Measurements from ENCODE around the gene SLCO3A1.

The SLCO3A1 gene

DNA sequence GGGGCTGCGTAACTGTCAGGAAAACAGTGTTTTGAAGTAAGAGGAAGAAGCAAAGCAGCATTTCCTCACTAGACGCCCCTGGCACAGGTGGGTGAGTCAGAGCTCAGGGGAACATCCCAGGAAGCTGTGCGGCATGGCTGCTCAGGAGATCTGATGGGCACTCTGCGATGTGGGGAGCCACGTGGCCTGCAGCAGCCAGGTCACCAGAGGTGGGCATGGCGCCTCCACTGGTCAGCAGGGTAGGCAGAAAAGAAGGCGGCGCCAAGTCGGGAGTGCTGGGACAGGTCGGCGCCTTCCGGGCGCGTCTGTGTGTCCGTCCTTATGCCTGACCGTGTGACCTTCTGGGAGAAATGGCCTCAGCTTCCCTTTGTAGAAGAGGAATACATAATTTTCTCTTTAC lies 290.3 kb downstream of the SLCO3A1 start:
- no peak for DNase-seq

DNA sequence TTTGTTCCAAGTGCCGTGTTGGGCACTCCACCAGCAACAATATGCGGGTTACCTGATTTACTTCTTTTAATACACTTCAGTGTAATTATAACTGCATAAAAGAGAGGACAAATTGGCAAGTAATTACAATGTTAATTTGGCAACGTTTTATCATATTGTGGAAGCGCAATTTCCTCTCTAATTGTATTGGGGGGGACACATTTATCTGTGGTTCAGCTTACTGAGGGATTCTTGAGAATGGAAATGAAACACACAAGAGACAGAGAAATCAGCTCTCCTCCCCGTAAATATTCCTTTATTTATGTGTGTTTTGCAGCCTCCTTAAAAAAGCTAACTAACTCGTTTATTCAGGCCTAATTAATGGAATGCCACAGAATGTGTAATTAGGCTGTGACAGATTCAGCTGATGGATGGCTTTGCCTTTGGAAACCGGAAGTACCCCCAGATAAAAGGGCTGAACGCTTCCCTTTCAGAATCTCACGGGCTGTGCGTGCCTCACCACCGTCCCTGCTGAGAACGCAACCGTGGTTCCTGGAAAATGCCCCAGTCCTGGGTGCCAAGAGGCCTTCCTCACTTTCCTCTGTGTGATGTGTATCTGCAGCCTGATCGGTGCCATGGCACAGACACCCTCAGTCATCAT lies 293.1 kb downstream of the SLCO3A1 start:
- no peak for DNase-seq

DNA sequence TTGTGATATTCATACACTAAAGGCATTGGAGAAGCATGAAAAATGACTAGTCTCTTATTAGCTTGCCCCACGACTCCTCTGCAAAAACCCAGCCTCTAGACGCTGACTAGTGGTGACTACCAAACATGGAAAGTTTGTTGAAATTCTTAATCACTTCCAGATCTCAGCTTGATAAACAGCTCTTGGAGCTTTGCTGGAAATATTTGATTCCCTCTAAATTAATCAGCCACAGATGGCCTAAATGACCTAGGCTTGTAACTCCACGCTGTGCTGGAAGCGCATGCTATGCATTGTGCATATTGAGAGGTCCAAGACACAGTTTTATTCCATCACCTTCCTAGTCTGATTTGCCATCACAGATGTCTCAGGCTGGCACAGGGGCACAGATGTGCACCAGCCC lies 295.5 kb downstream of the SLCO3A1 start:
- peak; percentile 85 for DNase-seq

DNA sequence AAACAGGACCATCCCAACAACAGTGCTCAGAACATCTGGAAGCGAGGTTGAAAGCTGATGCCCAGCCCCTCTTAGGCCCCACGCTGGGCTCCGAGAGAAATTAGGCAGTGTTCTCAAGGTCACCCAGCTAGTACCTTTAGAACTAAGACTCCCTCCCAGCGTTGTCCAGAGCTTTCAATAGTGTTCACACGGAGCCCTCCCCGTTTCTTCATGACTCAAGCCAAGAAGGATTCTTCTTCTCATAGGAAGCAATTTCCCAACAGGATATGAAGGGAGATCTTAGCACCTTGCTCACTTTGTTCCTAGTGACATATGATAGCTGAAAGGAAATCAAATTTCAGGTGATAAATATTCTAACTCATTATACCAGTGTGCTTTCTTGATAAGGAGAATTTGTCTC lies 296.0 kb downstream of the SLCO3A1 start:
- DNase-seq, result peak; percentile 28

DNA sequence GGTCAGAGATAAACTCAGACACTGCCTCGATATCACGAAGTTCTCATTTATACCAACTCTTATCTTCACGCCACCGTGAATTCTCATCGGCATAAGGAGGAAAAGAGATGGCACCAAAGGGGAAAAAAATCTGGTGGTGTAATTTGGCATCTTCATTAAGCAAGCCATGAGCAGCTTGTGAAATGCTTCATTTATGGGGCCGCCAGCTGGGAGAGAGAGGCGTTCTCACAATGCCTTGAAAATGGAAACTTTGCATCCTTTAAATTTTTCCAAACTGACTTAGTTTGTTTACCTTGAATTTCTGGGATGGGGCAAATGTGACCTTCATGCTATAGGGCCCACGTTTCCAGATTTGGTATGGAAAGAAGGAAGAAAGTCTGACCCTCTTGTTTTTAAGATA lies 297.7 kb downstream of the SLCO3A1 start:
- no peak for DNase-seq

DNA sequence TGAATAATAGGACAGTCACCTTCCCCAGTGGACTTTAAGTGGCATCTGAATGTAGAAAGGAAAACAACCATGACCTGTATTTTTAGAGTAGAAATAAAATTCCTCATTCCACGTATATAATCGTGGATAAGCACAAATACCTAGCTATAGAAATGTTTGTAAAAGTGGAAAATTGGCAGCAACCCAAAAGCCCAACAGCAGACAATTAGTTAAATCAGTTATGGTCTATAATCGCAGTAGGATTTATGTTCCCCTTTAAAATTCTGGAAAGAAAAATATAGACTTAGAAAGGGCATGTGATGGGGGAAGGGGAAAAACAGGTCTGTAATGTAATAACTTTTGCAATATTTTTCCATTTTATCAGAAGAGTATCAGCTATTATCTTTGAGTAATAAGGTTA lies 298.2 kb downstream of the SLCO3A1 start:
- DNase-seq, result no peak

DNA sequence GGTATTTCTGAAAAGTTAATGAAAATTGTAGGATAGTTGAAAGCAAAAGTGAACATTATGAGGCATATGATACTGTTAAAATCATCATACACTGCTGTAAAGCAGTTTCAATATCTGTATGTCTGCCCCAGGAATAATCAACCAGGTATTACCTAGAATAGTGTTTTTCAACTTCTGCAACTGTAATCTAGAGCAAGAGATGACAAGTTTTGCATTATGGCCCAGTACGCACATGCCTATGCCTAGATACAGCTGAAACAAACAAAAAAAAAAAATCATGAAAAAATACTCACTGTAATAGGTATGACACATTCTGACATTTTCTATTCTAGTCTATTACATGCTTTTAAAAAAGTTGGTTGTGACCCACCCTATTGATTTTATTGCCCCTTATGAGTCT lies 299.5 kb downstream of the SLCO3A1 start:
- no peak for DNase-seq

DNA sequence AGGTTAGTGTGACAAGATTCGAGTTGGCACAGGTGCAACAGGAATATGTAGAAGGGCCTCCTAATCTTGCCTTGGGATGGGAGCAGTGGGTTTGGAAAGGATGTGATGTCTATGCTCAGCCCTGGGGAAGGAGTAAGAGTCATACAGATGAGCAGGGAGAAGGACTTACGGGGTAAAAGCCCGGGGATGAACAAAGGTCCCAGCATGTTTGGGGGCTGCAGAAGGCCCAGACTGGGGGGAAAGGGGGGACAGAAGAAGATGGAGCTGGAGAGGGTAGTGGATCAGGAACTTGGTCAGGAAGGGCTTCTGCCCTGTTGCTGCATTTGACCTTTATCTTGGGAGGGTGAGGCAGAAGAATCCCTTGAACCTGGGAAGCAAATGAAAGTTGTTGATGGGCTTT lies 300.1 kb downstream of the SLCO3A1 start:
- no peak for DNase-seq

DNA sequence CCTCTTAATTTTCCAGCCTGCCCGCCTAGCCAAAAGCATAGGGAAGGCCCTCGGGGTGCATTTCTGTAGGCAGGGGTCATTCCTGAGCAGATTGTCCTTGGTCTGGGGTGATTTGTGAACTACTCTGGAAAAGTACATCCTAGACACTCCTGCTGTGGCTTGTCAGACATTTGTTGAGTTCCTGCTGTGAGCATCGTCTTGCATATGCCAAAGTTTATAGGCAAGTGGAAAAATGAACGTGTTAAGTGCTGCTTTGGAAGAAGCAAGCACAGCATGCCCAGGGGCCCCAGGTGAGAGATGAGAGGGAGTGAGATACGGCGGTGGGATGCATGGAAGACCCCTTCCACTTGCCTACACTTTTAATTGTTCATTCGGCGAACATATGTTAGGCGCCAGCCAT lies 302.4 kb downstream of the SLCO3A1 start:
- no peak for DNase-seq

DNA sequence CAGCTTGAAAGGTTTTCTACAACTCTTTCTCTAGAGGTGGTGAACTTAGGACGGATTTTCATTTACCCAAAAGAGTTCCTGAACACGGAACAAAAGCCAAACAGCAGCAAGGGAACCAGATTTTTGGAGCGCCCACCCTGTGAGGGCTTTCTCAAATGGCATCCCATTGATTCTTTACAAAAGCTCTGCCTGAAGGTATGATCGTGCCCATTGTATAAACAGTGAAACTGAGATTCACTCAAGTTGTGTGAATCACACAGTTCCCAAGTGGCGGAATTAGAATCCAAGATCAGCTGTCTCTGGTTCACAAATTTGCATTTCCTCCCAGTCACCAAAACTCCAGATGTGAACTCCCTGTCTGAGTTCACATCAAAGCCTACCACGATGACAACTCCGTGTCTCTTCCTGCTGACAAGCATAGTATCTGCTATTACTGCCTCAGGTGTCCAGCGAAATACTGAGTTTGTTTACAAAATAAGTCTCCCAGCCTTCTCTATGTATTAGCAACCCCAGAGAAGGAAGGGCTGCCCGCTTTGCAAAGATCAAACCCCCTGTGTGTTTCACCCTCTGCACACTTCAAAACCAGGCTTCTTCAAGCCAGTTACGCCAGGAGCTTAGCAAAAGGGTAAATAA lies 304.3 kb downstream of the SLCO3A1 start:
- no peak for DNase-seq

DNA sequence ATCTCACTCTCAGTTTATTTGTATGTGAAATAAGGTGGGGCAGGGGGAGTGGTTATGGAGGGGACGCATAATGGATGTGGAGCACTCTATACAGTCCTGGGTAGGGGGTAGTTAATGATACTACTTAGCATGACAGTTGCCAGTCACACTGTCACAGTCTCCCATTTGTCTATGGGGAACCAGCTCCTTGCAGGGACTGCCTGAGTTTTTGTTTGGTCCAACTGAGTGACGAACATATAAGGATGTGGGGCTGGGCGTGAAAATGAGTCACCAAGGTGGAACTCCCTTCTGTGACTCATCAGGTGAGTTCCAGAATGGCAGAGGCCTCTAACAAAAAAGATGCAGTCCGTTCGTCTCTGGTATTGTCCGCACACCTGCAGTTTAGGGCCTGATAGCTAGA lies 304.9 kb downstream of the SLCO3A1 start:
- DNase-seq, result no peak

DNA sequence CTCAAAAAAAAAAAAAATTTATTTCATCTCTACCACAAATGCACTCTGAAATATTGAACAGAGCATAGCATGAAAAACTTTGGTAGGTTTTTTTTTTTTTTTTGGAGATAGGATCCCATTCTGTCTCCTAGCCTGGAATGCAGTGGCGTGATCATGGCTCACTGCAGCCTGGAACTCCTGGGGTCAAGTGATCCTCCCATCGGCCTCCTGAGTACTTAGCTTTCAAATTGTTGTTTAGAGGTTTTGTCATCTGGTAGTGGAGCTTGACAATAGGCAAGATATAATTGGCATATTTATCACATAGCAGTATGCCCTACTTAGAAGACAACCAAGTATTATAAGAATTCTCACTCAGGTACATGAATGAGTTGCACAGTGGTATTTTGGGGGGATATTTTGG lies 306.0 kb downstream of the SLCO3A1 start:
- DNase-seq, result no peak

DNA sequence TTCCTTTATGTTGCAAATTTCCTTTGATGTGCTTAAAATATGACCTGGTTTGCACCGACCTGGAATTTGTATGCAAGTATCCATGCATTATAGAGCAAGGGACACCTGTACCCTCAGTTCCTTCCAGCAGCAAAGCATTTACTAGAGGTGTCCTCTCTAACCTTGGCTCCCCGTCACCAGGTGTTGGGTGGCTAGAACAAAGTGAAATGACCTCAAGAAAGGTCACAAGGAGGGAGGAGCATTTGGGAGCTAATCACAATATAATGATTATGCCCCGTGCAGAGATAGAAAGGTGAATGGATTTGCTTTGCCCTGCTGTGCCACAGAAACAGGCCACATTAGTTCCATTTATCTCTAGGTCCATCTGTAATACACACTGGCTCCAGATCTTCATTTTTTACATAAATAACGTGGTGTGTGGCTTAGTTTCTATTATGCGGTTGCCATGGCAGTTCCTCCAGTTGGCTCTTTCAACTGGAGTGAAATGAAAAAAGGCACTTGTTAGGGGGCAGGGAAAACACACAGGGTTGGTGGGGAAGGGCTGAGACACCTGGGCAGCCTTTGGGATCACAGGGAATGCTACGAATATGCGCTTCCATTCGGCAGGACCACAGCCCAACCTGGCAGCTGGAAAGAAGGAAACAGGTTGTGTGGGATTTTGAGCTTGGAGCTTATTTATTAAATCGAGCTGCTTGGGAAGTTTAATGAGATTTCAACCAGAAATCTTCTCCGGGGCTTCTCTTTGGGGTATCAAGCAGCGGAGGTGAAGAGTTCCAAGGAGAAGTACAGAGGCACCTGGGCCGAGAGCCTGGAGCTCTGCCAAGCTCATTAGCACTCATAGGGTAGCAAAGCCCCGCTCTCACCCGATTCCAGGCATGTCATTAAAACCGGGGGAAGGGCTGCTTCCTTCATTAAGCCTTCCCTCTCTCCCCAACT lies 306.7 kb downstream of the SLCO3A1 start:
- DNase-seq, result no peak

DNA sequence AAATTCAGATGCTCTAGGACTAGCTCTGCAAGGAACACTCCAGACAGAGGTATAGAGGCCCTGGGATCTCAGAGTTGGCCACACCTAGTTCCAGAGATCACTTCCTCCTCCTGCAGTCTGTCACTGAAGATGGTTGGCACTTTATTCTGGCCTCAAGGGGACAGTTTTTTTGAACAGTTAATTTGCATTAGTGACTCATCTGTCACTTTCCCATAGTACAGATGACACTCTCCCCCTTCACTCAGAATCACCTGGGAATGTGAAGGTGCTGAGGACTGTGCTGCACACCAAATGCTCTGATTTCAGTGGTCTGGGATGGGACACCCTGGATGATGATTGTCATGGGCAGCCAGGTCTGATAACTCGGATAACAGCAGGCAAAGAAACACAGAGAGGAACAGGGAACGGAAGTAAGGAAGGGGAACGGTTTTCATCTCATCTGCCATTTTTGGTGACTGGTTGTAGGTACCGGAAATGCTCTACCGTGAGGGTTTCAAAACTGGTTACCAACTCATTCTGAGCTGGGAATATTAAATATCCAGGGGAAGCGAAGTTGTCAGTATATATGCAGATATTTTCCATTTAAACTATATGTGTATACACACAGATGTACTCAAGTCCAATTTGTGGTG lies 307.6 kb downstream of the SLCO3A1 start:
- DNase-seq, result no peak

DNA sequence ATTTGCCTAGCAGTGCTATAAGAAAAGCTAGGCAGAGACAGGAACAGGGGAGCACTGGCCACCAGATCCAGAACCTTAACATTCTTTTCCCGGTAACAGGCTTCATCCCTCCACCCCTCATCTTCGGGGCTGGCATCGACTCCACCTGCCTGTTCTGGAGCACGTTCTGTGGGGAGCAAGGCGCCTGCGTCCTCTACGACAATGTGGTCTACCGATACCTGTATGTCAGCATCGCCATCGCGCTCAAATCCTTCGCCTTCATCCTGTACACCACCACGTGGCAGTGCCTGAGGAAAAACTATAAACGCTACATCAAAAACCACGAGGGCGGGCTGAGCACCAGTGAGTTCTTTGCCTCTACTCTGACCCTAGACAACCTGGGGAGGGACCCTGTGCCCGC lies 309.1 kb downstream of the SLCO3A1 start:
- DNase-seq, result no peak

DNA sequence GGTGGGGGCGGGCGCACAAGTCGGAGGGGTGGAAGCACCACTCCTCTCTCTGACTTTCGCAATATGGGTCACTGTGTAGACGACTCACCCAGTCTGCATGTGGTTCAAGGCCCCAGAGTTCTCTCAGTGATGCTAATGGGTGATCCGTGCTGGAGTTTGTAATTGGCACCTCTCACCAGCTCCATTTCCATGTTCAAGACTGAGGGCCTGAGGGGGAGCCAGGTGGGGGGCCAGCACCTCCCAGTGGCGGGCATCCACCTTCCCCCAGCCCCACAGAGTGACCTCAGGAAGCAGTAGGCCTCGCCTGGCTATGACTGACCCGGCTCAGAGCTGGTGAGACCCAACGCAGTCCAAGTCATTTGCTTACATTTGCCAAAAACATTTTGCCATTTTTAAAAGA lies 310.1 kb downstream of the SLCO3A1 start:
- peak; percentile 12 for DNase-seq

DNA sequence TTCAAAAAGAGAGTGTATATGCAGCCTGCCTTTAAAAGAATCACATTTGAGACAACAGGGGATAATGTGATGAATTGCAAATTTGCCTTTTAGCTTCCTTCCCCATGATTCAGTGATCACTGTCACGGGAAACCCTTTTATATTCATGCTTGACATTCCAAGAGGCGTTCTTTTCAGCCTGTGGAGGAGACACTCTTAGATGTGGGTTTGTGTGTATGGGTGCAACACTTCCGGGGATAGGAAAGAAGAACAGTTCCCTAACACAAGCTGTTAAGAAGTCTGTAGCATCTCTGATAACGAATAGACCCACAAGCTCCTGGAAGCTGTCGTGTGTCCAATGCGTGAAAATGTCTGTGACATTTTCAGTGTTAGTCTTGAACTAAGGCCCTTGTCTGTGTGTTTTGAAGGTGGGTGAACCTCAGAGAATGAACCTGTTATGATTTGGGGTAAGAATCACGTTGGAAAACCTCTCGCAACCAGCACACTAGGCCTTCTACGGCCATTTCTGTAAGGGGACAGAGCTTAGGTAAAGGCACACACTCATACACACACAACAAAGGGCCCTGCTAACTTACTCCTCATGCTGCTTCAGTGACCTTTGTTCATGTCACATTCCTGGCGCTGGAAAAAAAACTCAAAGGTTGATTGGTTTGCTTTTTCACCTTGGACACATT lies 311.0 kb downstream of the SLCO3A1 start:
- peak; percentile 88 for DNase-seq

DNA sequence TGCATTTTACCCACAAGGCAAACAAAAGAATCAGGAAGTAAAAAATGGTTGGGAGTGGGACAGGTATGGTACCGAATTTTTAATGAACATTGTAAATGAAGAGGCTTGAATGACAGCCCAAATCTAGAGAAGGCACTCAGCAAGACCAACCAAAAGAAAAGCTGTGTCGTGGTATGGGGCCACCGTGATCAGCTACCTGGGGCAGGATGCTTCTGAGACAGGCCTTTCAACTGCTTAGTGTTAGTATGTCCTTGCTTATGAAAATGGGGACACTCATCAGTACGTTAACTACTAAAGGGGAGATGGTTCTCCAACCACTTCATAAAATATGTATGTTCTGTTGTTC lies 311.5 kb downstream of the SLCO3A1 start:
- DNase-seq, result no peak

DNA sequence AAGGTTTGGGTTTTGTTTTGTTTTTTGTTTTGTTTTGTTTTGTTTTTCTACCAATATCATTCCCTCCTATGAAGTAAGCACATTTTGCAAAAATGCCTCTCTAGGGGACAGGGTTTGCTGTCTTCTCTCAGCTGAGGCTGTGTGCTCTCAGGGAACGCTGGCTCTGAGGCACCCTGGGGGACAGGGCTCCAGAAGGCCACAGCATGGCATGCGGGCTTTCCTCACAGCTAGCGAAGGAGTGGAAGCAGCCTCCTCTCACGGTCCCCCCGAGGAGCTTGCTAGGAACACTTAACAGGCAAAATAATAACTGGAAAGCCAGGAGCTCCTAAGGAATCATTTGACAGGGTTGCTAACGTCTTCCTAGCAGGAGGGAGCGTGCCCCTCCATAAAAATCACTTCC lies 312.5 kb downstream of the SLCO3A1 start:
- DNase-seq, result no peak

DNA sequence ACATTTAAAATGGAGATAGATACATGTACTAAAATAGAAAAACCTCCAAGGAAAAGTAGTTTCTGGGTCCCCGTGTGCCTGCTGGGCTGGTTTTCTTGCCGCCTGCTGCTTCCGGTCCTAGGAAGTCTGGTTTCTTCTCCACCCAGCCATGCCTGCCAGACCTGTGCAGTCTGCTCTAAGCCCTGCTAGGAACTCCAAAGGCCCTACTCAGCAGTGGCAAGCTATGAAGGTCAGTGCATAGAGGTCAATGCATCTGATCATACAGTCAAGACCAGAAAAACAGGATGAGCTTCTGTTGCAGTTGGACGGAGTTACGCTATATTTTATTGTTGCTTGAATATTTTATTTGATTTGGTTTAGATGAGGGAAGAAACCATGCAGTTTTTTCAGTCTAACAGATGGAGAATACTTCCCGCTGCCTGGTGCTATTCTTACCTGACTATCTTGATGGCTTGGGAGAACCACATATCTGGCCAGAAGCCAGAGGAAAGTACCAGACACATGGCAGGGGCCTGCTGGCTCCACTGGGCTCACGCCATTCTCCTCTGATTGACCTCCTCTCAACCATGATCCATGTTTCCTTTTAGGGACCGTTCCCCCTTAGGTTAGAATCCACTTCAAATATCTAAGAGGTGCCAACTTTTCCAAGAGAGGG lies 313.4 kb downstream of the SLCO3A1 start:
- no peak for DNase-seq

DNA sequence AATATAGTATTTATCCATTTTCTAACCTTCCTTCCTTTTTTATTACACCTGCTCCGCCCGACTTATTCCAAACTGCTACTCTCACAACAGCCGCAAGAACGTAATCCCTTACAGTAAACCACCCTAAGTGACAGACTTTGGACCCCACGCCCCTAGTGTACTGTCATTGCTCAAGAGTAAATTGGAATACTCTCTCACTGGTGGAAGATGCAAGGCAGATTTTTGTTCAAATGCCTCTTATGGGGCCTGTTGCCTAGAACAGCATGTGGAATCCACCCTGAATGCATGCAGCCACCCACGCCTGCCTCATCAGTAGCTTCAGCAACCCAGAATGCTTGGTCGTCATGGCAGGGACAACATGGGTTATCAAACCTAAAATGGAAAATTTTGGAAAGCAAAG lies 313.9 kb downstream of the SLCO3A1 start:
- DNase-seq, result no peak

DNA sequence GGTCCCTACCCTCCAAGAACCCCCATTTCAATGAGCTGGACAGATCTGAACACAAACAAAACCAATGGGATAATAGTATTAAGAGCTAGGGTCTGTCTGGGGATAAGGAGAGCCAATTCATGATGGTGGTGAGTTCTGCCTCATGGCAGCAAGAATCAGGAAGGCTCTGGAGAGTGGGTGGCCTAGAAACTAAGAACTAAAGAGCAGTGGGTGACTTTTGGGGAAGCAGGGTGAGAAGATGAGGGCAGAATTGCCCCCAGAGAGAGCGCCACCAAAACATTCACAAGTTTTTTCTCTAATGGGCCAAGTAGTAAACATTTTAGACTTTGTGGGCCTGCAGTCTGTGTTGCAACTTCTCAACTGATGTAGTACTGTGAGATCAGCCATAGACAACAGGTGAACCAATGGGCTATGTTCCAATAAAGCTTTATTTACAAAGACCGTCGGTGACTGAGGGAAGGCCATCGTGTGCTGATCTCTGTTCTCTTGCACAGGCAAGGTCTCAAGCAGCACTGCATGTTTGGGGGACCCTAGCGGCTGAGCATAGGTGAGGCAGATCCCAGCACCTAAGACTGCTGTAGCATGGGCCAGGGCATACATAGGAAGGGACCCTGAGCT lies 314.7 kb downstream of the SLCO3A1 start:
- no peak for DNase-seq
